GM12872 (cell line): Measurements from ENCODE around the gene FADS3.

ENCODE experiments used
- CTCF ChIP-seq: IDR thresholded peaks from 3 replicates; pipeline ENCODE4 v1.5.1; 2011; ENCODE audit warnings: low read depth, mild to moderate bottlenecking, low read length, moderate library complexity; ENCODE audit not compliant: insufficient read depth

Gene FADS3

GRCh38 chr11:61912991-61913698 is 21.8 kb upstream of the FADS3 start:
- TF ChIP-seq CTCF = no peak

GRCh38 chr11:61912530-61912898 is 21.2 kb upstream of the FADS3 start:
- TF ChIP-seq CTCF = no peak

- TF ChIP-seq CTCF = no peak
Measured at GRCh38 chr11:61911701-61912529, 20.6 kb upstream of the FADS3 start.

- TF ChIP-seq CTCF = no peak
Measured at GRCh38 chr11:61911128-61911700, 19.9 kb upstream of the FADS3 start.

- no peak for TF ChIP-seq CTCF
Measured at GRCh38 chr11:61910187-61911127, 19.1 kb upstream of the FADS3 start.

- TF ChIP-seq CTCF = no peak
Measured at GRCh38 chr11:61908730-61909316, 17.5 kb upstream of the FADS3 start.
